DMS79 treated with DMSO at 0.1 percent for 48 hours (cell line): ENCODE measurements around the gene PURA.

Experiments
- DNase-seq: peaks from one replicate; lab custom pipeline; 2025; lab: John Stamatoyannopoulos, UW

The PURA gene

DNA sequence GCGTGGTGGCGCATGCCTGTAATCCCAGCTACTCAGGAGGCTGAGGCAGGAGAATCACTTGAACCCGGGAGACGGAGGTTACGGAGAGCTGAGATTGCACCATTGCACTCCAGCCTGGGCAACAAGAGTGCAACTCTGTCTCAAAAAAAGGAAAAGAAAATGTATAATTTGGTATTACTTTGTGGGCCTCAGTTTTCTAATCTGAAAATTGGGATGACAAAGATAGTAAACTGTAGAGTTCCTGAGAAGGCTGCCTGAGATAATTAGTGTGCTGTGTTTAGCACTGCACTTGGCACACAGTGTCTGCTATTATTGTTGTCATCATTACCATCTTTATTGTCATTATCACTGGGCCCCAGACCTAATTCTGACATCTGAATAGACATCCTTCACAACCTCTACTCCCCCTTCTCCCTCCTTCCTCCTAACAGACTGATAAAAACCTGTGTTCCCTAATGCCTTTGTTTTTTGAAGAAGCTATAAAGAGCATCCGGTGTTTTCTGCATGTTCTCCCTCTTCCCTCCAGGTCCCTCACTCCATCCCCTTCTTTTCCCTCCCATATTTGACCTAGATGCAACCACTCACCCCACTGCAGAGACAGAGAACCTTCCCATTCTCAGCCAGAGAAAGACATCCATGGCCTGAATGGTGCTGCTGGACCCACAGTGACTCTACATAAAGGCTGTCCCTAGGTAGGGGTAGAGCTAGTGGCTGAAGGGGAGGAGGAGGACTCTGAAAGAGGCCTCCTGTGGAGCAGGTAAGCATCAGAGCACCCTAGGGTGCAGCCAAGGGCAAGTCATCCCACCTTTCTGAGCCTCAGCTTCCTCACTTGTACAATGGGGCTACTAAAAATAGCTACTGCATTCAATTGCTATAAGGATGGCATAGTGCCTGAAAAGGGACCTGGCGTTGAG lies 45.4 kb downstream of the PURA start:
- DNase-seq, result no peak

DNA sequence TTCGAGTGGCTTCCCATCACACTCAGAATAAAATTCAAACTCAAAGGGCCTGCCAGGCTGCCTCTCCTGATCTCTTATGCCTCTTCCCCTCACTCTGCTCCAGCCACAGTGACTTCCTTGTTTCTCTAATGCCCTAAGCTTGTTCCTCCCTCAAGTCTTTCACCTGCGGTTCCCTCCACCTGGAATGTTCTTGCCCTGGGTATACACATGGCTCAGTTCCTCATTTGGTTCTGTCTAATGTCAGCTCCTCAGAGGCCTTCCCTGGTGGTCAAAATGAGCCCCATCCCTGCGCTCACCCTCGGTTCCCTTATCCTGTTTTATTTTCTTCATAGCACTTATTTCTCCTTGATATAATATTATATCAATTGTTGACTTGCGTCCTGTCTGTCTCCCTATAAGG lies 48.4 kb downstream of the PURA start:
- no peak for DNase-seq

DNA sequence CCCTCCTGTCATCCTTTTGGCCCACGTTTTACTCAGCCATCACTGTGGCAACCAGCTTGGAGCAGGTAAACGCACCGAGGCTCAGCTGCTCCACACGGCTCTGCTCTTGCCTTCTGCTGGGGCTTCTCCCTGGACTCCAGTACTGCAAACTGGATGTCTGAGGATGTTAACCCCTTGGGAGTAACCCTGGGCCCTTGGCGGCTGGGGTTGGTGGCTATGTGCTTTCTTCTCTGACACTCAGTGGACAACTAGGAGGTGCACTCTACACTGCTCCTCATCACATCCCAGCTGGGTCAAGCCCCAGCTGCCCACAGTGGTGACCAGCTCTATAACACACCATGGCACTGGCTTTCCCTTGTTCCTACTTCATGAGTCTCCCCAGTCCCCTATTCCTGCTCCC lies 48.9 kb downstream of the PURA start:
- DNase-seq, result no peak

- DNase-seq, result no peak
These were observed 51.4 kb downstream of the PURA start for GRCh38 chr5:140165101-140165922.

- DNase-seq, result no peak
These were observed 52.0 kb downstream of the PURA start for GRCh38 chr5:140165923-140166270.

DNA sequence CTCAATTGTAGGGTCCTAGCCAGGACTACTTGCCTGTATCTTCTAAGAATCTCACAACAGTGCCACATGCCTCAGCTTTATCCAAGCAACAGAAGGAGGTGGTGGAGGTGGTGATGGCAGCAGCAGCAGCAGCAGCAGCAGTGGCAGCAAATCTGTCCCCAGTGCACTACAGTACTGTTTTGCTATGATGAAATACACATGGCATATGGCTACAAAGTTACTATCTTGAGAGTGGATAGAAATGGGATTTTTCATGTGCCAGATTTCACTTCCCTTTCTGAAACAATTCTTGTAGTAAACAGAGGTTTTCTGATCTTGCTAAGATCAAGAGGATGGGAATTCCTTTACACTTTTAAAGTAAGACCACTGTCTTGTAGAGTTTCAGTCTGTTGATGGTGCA lies 53.0 kb downstream of the PURA start:
- no peak for DNase-seq

DNA sequence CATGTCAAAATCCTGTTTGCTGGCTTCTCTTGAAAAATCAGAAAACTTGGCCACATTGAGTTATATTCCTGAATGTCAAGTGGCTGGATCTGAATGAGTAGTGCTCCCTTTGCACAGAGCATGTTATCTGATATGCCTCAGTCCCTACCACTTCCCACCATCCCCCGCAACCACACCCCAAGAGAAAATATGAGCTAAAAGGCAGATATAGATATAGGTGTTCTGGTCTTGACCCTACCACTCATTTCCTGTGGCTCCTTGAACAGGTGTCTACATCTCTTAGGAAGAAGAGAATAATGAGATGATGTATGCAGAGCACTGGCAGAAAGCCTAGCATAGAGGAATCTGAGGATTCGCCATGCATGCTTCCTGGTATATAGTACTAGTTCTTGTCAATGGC lies 54.5 kb downstream of the PURA start:
- no peak for DNase-seq

GRCh38 chr5:140169410-140169809 lies 55.5 kb downstream of the PURA start:
- peak; percentile 11 for DNase-seq

DNA sequence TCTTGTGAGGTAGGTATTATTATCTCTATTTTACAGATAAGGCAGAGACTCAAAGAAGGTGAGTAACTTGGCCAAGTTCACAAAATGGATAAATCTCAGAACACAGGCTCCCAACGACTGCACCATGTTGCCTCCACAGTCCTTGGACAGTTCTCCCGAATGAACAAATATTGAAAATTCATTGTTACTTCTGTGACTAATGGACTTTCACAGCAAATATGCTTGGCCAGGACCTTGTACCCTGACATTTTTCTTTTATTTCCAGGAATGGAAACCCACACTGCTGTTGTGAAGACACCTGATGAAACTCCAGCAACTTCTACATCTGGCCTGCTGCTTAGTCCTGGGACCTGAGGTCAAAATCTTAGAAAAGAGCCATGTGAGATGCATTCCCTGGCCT lies 58.6 kb downstream of the PURA start:
- DNase-seq, result no peak

GRCh38 chr5:140174014-140174413 lies 60.1 kb downstream of the PURA start:
- DNase-seq, result no peak

DNA sequence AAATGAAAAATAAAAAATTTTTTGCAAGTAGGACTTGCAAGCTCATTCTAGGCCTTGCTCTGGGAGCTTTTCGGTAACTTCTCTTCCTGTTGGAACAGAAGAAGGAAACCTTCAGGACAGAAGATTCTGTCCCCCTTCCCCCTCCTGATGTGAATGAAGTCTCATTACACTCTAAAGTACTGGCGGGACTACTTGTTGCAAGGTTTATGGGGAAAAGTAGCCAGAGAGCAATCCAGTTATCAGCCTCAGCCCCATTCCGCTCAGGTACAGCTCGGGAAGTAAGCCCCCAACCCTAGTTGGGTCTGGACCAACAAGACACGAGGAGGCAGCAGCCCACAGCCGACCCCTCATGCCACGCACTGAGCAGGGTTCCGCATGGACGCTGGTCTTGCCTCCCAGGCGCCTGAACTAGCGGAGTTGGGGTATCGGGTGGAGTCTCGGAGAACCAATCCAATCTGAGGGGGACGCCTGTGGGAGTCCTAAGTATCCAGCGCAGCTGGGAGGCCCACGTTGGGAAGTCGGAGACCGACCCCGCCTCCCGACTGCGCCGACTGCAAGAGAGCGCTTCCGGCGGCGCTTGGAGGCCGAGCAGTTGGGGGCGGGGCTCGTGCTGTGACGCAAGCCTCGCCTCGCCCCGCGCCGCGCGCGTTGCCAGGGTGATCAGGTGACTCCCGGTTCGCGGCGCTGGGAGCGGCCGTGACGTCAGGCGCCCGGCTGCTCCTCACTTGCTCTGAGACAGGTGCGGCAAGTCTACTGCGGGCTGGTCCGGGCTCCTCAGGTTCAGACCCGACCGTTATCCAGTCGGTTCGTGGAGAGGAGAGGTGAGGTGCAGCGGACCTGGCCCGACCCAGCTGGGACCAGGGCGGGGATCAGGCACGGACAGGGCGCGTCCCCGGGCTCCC lies 60.8 kb downstream of the PURA start, which contains the start of gene CYSTM1:
Gene CYSTM1 (plus strand): TSS at position 724 of the 902 bp plus-strand sequence. CDS start 19,278 bp downstream, outside the sequence.
- peak; percentile 59 for DNase-seq
